Ascending aorta (tissue), 2 donors: ENCODE results near the gene GJA5. TPM values are rescaled to one million over a fixed set of nuclear protein-coding genes. Genes with fewer than 3 reads are reported as not detected.
A peak's percentile ranks its signal among the peaks of the same experiment; 100 is the strongest.

Experiments used
- DNase-seq, 2 donors: peaks; one replicate each; pipeline ENCODE4 v3.0.0-alpha.2; 2019; ENCODE audit warnings: low spot score in 2 of 2
- H3K27ac ChIP-seq, 2 donors: fragments of 200-600 bp; sonication (generic); one replicate each; pipeline ENCODE4 v1.5.1; 2016 to 2017; ENCODE audit warnings: mild to moderate bottlenecking in 1 of 2
- H3K27me3 ChIP-seq: fragments of 200-600 bp; sonication (generic); one replicate; pipeline ENCODE4 v1.5.1; 2017
- H3K36me3 ChIP-seq, 2 donors: fragments of 200-600 bp; sonication (generic); one replicate each; pipeline ENCODE4 v1.5.1; 2016
- H3K4me1 ChIP-seq, 2 donors: fragments of 200-600 bp; sonication (generic); one replicate each; pipeline ENCODE4 v1.5.1; 2016 to 2017; ENCODE audit warnings: mild to moderate bottlenecking in 1 of 2
- H3K4me3 ChIP-seq, 2 donors: fragments of 200-600 bp; sonication (generic); one replicate each; pipeline ENCODE4 v1.5.1; 2016 to 2017; ENCODE audit warnings: mild to moderate bottlenecking in 1 of 2
- H3K9me3 ChIP-seq, 2 donors: fragments of 200-600 bp; sonication (generic); one replicate each; pipeline ENCODE4 v1.5.1; 2016
- intact Hi-C: fragments of 100-400 bp; cut with DNase I; formaldehyde crosslinking; loops from one replicate; pipeline ENCODE4 v1.15.1; 2023
- total RNA-seq: library from RNA; depleted of rRNA; stranded (reverse); fragments of >200 nt; gene quantifications from one replicate; pipeline ENCODE4 v1.1.0, GENCODE V29; 2016
- TF ChIP-seq, protein P1 (sequence below), 3 experiments: fragments of 200-600 bp in 2 of 3; fragments of 450-650 bp in 1 of 3; sonication (generic) in 2 of 3; IDR thresholded peaks; one replicate each; pipeline ENCODE4 v1.5.1; 2016 to 2019; ENCODE audit warnings: antibody characterized with exemption in 3 of 3, mild to moderate bottlenecking in 1 of 3, moderate library complexity in 1 of 3

Gene GJA5
- total RNA-seq, 1 donor from 2014 or later: 49.7 TPM

DNA sequence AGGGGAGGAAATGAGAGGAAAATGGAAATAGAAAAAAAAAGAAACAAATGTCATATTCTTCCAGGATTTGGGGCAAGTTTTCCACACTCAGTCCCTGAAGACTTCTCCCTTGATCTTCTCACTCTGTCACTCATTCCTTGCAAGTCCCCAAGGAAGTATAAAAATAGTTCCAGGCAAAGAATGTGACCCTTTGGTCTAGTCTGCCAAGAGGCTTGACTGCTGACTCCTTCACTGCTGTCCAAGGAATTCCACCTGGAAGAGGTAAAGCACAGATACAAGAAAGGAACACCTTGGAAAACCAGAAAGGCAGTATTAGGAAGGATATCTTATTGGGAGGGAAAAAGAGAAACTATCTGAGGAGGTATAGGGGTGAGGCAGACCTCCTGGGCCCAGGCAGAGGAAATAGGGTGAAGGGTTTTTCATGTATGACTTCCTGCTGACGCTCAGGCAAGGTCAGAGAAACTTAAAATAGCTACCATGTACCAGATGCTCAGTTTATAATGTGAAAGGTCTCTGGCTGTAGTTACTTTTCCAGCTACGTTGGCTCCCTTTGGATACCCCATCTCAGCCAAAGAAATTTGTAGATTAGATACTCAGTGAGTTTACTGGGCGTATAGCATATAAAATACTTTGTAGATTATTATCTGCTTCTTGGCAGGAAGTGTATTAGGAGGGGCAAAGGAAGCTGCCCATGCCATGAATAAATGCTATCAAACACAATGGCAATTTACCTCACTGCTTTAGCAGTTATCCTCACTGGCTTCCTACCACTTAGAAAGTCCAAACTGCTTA, 2.0 kb upstream of the GJA5 start:
- peaks cover 12 to 50% of the 10 kb centered on the region in 2 donors for H3K4me1 ChIP-seq
- peaks cover 4 to 5% of the 10 kb centered on the region in 2 donors for H3K36me3 ChIP-seq
- no peak for DNase-seq
- TF ChIP-seq, protein P1, sequence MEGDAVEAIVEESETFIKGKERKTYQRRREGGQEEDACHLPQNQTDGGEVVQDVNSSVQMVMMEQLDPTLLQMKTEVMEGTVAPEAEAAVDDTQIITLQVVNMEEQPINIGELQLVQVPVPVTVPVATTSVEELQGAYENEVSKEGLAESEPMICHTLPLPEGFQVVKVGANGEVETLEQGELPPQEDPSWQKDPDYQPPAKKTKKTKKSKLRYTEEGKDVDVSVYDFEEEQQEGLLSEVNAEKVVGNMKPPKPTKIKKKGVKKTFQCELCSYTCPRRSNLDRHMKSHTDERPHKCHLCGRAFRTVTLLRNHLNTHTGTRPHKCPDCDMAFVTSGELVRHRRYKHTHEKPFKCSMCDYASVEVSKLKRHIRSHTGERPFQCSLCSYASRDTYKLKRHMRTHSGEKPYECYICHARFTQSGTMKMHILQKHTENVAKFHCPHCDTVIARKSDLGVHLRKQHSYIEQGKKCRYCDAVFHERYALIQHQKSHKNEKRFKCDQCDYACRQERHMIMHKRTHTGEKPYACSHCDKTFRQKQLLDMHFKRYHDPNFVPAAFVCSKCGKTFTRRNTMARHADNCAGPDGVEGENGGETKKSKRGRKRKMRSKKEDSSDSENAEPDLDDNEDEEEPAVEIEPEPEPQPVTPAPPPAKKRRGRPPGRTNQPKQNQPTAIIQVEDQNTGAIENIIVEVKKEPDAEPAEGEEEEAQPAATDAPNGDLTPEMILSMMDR (IDR thresholded peaks at IDR 0.05): no peak
- no peaks in the 10 kb centered on the region for H3K27me3 ChIP-seq
- intact Hi-C loops: no loop called here
- no peaks in the 10 kb centered on the region for H3K9me3 ChIP-seq
- no peak overlapping the region for H3K4me3 ChIP-seq
- peak overlapping the region; percentile 91 to 94 for H3K27ac ChIP-seq

DNA sequence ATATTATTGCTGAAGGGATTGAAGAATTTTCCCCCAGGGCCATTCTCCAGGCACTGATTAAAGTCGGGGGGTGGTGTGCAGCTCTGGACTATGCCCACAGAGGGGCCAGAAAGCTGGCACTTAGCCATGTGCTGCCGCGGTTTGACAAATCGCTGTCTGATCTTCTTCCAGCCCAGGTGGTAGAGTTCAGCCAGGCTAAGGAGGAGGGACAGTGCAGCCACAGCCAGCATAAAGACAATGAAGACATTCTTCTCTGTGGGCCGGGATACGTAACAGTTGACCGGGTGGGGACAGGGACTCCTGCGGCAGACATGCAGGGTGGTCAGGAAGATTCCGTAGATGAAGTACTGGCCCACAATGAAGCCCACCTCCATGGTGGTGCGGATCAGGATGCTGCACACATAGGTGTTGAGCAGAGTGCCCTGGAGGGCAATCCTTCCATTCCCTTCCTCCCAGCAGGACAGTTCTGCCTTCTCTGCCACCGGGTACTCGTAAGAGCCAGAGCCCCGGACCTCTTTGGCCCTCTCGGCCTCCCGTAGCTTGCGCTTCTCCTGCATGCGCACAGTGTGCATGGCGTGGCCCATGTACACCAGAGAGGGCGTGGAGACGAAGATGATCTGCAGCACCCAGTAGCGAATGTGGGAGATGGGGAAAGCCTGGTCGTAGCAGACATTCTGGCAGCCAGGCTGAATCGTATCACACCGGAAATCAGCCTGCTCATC, 1.9 kb downstream of the GJA5 start:
- DNase-seq: no peak
- TF ChIP-seq, protein P1 (IDR thresholded peaks at IDR 0.05): no peak
- peaks cover 4 to 5% of the 10 kb centered on the region in 2 donors for H3K36me3 ChIP-seq
- H3K4me1 ChIP-seq: peaks cover 11 to 37% of the 10 kb centered on the region in 2 donors
- intact Hi-C loops: no loop called here
- H3K27me3 ChIP-seq: no peaks in the 10 kb centered on the region
- H3K27ac ChIP-seq: no peak overlapping the region
- no peaks in the 10 kb centered on the region for H3K9me3 ChIP-seq
- no peak overlapping the region for H3K4me3 ChIP-seq

DNA sequence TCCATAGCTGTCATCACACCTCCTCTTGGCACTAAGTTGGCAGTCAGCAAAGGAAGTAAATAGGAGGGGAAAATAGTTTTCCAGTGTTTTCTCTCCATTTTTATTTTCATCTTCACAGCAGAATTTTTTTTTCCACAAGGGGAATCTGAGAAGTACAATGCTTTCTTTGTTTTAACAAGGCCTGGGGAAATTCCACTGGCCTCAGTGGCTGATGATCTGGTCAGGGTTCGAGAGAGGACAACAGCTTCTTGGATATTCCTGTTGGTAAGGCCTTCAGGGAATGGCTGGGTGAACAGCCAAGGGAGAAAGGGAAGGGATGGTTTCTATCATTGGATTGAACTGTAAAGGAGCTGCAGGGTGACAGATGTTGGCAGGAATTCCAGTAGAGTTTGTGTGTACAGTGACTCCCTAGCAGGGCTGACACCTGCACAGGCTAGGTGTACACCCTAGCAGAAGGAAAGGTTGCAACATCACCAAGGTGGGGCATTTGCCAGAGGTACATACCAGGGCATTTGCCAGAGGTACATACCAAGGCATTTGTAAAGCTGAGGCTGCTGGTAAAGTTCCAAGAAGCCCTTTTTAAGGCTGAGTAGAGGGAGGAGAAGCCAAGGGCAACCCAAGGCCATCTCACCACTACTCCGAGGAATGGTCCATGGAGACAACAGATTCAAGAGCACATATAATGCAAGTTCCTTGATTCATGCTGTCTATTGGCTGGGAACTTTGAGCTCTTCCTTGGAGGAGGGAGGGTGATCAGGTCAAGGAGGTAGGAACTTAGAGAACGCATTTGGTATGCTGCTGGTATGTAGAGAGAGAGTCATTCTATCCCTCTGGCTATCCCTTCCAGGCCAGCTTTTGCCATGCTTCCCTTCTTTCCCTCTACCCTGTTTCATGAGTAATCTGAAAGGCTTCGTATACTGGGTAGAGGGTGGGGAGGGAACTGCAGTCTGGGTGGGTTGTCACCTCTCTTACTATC, 3.1 kb downstream of the GJA5 start:
- peaks cover 4 to 5% of the 10 kb centered on the region in 2 donors for H3K36me3 ChIP-seq
- no peak overlapping the region for H3K4me3 ChIP-seq
- H3K27ac ChIP-seq: peak overlapping the region in 1 of 2 donors; percentile 10
- H3K27me3 ChIP-seq: no peaks in the 10 kb centered on the region
- intact Hi-C loops: no loop called here
- DNase-seq: no peak
- H3K9me3 ChIP-seq: no peaks in the 10 kb centered on the region
- TF ChIP-seq, protein P1 (IDR thresholded peaks at IDR 0.05): no peak
- peaks cover 6 to 33% of the 10 kb centered on the region in 2 donors for H3K4me1 ChIP-seq

DNA sequence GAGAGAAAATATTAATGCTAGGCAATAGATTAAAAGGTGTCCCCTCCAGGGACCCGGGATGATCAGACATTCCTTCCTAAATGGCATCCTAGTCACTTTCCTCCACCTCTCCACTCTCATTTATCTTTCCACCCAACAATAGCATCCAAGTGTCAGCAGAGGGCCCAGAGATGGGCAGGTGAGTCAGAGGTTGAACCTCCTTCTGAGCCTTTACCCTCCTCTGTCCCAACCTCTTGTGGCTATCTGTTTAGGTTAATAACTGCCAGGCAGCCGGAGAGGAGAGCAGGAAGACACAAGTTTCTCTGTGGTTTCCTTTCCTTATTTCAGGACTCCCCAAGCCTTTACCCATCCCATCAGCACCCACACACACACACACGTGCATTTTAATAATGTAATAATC, 4.1 kb downstream of the GJA5 start:
- no peak overlapping the region for H3K4me3 ChIP-seq
- no peak overlapping the region for H3K27ac ChIP-seq
- H3K36me3 ChIP-seq: peaks cover 4 to 5% of the 10 kb centered on the region in 2 donors
- DNase-seq: no peak
- H3K27me3 ChIP-seq: no peaks in the 10 kb centered on the region
- peaks cover 4 to 27% of the 10 kb centered on the region in 2 donors for H3K4me1 ChIP-seq
- intact Hi-C loops: no loop called here
- H3K9me3 ChIP-seq: no peaks in the 10 kb centered on the region
- TF ChIP-seq, protein P1 (IDR thresholded peaks at IDR 0.05): no peak

DNA sequence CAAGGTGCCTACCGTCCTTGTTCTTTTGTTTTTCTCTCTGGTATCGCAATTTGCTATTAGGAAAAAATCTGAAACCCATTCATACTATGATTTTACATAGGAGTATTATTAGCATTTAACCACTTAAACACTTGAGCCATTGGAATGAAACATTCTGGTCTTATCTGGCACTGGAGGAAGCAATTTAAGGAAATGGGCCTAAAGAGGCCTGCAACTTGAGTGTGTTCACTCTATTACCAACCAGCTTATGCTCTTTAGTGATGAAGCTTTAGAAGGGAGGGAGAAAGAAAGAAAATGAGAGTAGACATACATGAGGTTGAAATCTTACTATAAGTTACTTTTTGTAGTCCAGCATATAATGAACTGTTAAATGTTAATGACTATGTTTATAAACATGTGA, 5.7 kb downstream of the GJA5 start:
- H3K4me3 ChIP-seq: no peak overlapping the region
- H3K27ac ChIP-seq: no peak overlapping the region
- peaks cover 2 to 17% of the 10 kb centered on the region in 2 donors for H3K4me1 ChIP-seq
- intact Hi-C loops: loop anchor here (2.0 kb wide), 1 partner anchor 18 kb away; no protein-coding TSS in a partner anchor
- H3K9me3 ChIP-seq: no peaks in the 10 kb centered on the region
- TF ChIP-seq, protein P1 (IDR thresholded peaks at IDR 0.05): no peak
- DNase-seq: no peak
- peaks cover 4 to 5% of the 10 kb centered on the region in 2 donors for H3K36me3 ChIP-seq
- H3K27me3 ChIP-seq: no peaks in the 10 kb centered on the region
